HS-27A (cell line): ENCODE measurements around the gene CACNA1B.
"Not testable (repeated sequence)": the region's sequence is repeated elsewhere in the genome, so short reads cannot be mapped to it uniquely, and the experiment has no call there.

Source experiments
- DNase-seq: peaks from one replicate; pipeline ENCODE4 v3.0.0-alpha.2; 2012; ENCODE audit warnings: low read depth, missing footprints

Gene CACNA1B

DNA sequence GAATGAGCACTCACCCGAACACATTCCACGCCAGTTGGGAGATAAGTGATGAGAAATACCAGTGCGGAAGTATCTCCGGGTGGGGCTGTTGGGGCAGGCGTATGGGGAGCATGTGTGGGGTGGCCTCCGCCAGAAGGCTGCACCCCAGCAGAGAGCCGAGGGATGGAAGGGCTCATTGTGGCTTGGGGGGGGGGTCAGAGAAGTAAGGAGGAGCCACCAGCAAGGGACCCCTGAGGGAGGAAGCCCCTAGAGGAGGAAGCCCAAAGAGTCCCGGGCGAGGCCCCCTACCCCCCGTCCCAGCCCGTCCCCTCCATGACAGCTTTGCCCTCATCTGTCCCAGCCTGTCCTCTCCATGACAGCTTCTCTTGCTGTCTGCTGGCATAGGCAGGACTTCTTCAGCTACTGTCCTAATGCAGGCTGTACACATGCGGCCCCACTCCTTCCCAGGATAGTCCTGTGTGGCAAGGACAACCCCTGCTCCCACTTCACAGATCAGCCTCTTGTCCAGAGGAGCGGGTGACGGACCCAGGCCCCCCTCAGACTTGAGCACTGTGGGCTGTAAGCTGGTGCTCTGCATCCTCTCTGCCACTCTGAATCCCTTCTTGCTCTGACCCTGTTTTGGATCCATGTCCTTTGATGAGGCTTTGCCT is 239.6 kb downstream of the CACNA1B start:
- no peak for DNase-seq

DNA sequence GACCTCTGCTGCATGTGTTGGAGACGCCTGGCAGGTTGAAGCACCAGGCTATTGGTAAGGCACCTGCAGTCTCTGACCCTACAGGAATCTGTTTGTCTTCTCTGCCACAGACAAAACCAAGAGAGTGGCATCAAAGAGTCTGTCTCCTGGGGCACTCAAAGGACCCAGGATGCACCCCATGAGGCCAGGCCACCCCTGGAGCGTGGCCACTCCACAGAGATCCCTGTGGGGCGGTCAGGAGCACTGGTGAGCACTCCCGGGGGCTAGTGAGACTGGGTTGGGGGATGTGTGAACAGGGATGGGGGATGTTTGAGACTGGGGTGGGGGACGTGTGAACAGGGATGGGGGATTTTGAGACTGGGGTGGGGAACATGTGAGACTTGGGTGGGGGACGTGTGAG is 240.3 kb downstream of the CACNA1B start:
- DNase-seq = no peak

DNA sequence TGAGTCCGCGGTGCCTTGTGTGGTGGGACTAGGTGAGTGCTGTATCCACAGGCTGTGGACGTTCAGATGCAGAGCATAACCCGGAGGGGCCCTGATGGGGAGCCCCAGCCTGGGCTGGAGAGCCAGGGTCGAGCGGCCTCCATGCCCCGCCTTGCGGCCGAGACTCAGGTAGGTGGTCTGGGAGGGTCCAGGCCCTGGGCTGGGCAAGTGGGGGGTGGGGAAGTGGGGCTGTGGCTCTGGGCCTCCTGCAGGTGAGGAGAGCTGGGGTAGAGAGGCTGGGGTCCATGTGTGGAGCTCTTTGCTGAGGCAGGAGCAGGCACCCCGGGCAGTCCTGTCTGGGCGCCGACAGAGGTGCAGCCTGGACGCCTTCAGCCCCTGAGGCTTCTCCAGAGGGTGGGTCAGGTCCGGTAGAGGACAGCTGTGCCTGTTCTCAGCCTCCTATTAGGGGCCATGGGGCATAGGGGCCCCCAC is 241.1 kb downstream of the CACNA1B start:
- no peak for DNase-seq

DNA sequence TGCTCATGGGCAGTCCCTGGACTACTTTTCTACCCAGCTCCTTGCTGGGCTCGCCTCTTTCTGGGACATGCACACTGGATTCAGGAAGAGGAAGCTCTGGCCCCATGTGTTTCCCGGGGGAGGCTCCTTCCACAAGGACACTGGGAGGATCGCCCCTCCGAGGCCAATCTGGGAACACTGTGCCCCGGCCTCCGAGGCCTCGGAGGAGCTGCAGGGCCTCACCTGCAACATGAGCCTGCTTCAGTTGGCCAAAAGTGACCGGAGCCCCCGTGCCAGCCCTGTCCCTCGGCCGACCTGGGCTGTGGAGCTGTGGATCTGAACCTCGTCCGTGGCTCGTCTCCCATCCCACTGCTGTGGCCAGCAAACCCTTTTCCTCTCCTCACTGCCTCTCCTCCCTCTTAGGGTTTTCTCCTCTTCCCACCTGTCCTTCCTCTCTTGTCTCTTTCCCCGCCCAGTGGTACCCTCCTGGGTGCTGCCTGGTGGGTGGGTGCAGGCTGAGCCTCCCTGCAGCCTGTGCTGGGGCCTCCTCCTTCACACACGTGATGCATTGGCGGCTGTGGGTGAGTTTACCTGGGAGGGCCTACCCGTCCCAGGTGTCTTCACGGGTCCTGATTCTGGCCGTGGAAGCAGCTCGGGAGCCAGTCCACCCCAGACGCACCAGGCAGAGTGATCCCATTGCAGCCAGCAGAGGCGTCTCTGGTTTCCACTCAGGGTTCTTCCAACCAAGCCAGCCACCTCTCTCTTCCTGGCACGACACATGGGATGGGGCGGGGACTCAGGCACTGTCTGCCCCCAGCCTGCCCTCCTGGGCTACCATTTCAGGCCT is 241.8 kb downstream of the CACNA1B start:
- no peak for DNase-seq

DNA sequence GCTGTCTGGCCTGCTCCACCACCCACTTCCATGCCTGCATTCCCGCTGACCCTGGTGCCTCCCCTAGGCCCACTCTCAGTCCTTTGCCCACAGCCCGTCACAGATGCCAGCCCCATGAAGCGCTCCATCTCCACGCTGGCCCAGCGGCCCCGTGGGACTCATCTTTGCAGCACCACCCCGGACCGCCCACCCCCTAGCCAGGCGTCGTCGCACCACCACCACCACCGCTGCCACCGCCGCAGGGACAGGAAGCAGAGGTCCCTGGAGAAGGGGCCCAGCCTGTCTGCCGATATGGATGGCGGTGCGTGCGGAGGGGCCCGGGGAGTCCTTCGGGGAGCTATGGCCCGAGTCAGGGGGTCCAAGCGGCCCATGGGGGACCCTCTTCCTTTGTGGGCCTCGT is 242.5 kb downstream of the CACNA1B start:
- no peak for DNase-seq

DNA sequence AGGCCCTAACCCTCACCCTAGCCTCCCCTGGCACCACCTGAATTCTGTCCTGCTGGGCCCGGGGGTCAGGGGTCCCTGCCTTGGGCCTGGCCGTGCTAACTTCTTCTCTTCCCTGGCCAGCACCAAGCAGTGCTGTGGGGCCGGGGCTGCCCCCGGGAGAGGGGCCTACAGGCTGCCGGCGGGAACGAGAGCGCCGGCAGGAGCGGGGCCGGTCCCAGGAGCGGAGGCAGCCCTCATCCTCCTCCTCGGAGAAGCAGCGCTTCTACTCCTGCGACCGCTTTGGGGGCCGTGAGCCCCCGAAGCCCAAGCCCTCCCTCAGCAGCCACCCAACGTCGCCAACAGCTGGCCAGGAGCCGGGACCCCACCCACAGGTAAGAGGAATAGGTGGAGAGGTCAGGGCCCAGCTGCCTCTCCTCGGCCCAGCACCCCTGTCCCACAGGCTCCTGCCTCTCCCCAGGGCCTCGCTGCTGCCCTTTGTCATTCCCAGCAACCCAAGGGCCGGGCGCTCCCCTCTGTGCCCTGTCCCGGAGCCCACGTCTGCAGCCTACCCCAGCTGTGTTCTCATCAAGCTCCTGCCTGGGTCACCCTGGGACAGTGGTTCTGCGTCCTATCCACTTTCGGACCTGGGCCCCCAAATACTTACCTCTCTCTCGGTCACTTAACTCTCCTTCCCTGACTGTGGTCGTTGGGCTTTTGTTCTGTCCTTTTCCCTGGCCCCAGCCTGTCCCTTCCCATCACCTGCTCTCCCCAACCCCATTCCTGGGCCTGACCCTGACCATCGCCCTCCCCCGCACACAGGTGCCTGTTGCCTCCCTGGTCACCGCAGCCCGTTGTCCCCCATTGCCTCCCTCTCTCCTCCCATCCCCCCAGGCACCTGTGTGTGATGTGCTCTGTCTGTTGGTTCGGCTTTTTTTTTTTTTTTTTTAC is 243.2 kb downstream of the CACNA1B start:
- DNase-seq = no peak

DNA sequence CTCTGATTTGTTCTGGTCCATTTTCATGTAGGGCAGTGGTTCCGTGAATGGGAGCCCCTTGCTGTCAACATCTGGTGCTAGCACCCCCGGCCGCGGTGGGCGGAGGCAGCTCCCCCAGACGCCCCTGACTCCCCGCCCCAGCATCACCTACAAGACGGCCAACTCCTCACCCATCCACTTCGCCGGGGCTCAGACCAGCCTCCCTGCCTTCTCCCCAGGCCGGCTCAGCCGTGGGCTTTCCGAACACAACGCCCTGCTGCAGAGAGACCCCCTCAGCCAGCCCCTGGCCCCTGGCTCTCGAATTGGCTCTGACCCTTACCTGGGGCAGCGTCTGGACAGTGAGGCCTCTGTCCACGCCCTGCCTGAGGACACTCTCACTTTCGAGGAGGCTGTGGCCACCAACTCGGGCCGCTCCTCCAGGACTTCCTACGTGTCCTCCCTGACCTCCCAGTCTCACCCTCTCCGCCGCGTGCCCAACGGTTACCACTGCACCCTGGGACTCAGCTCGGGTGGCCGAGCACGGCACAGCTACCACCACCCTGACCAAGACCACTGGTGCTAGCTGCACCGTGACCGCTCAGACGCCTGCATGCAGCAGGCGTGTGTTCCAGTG is 244.0 kb downstream of the CACNA1B start:
- no peak for DNase-seq

DNA sequence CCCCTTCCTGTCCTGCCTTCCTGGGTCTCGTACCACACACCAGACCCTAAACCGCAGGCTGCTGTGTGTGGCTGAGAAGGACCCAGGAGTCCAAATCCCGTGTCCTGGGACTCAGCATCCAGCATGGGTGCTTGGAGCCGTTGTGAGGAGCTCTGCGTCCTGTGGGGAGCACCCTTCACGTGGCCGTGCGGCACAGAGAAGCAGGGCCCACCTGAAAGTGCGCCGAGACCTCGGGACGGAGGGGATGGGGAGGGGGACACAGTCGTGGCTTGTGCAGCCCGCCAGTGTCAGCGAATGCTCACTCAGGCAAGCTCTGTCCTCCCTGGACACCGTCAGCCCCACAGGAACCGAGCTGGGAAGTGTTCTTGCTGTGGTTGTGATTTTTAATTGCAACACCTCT is 244.6 kb downstream of the CACNA1B start:
- no peak for DNase-seq

DNA sequence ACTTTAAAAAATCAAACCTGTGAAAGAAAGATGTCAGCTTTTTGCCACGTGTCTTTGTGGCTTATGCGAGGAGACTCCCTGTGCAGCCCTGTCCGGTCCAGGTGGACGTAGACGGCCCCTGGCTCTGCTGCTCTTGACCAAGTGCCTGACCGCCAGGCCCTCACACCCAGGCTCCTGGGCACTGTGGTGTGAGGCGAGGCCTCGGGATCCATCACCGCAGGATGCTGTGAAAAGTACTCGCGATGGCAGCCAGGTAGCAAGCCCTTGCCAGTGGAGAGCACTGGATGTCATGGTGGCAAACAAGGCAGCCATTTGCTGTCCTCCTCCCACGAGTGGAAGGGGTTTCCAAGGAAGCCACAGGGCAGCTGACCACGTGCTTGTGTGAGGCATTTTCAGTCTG is 245.1 kb downstream of the CACNA1B start:
- DNase-seq = no peak

DNA sequence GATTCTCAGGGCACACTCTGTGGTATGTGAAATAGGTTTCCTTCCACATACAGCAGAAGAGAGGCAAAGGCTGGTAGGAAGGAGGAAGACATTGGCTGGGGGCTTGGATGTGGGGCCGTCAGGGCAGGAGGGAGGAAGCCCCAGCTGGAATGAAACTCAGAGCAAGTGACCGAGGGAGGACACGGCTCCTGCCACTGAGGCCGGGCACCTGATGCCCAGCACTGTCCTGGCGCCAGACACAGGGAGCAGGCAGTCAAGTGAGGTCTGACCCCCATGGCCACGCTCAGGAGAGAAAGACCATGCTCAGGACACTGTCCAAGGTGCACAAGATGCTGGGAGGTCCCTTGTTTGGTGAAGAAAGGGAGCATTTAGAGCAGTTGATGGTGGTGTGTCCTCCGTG is 245.5 kb downstream of the CACNA1B start:
- DNase-seq = no peak

DNA sequence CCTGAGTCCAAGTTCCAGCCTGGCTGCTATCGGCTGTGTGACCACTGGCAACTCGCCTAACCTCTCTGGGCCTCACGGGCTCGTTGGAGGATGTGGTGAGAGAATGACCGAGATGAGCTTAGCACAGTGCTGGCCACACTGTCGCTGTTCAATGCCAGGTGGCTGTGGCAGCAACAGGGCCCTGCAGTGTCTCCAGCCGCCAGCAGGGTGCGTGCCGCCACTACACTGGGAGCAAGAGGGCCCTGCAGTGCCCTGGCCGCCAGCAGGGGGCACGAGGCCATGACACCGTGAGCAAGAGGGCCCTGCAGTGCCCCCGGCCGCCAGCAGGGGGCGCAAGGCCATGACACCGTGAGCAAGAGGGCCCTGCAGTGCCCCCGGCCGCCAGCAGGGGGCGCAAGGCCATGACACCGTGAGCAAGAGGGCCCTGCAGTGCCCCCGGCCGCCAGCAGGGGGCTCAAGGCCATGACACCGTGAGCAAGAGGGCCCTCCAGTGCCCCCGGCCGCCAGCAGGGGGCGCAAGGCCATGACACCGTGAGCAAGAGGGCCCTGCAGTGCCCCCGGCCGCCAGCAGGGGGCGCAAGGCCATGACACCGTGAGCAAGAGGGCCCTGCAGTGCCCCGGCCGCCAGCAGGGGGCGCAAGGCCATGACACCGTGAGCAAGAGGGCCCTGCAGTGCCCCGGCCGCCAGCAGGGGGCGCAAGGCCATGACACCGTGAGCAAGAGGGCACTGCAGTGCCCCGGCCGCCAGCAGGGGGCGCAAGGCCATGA is 248.7 kb downstream of the CACNA1B start:
- not testable (repeated sequence) for DNase-seq

DNA sequence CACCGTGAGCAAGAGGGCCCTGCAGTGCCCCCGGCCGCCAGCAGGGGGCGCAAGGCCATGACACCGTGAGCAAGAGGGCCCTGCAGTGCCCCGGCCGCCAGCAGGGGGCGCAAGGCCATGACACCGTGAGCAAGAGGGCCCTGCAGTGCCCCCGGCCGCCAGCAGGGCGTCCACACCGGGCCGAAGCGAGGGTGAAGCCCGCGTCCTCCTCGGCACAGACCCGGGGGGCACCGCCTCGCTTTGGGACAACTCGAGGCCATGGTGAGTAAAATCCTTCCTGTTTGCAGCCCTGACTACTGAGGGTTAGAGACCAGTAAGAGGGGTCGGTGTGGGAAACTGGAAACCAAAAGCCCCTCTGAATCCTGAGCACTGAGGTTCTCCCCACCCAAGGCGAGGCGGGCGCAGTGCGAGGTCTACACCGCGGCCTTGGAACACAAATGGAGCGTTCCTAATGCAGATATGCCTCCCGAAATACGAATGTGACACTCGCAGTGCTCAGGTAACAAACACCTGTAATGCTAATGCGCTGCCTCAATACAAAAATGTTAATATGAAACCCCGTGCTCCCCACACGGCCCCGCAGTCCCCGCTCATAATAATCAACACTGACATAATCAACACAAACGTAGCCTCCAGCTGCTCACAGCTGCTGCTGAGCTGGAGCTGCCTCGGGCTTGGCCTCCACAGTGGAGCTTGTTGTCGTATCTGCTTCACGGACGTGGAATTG is 249.4 kb downstream of the CACNA1B start:
- DNase-seq = not testable (repeated sequence)

DNA sequence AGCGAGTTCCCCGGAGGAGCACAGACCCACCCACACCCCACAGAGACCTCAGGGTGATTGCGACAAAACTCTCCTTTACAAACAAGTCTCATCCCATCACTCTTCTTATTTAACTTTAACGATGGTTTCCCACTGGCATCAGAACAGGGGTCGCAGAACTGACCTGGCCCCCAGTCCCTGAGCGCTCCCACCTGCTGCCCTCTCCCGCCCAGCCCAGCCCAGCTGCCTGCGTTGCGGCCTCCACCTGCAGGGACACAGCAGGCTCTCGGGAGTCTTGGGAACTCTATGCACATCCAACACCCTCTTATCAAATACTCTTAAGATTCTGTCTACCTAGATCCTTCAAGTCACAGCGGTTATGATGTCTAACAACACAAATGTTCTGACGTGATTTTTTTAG is 250.4 kb downstream of the CACNA1B start:
- DNase-seq = not testable (repeated sequence)

DNA sequence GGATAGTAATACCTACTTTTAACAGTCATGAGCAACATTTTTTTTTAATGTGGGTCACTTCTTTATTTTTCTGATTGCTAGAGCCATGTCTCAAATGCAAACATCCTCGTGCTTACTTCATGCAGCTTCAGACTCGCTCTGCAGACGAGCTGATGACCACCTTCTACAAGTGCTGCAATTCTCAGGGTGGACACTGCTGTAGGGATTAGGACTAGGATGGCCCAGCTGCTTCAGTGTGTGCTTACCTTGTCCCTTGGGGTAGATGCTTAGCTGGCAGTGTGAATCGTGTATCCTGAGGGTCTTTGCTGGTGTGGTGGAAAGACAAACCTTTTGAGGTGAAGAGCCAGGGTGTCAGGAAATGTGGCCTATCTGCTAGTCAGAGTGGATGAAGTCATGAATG is 251.7 kb downstream of the CACNA1B start:
- DNase-seq = not testable (repeated sequence)

DNA sequence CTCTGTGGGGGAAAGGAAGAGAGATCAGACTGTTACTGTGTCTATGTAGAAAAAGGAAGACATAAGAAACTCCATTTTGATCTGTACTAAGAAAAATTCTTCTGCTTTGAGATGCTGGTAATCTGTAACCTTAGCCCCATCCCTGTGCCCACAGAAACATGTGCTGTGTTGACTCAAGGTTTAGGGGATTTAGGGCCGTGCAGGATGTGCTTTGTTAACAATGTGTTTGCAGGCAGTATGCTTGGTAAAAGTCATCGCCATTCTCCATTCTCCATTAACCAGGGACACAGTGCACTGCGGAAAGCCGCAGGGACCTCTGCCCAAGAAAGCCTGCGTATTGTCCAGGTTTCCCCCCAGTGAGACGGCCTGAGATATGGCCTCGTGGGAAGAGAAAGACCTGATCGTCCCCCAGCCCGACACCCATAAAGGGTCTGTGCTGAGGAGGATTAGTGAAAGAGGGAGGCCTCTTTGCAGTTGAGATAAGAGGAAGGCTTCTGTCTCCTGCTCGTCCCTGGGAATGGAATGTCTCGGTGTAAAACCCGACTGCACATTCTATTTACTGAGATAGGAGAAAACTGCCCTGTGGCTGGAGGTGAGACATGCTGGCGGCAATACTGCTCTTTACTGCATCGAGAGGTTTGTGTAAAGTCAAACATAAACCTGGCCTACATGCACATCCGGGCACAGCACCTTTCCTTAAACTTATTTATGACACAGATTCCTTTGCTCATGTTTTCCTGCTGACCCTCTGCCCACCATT is 255.5 kb downstream of the CACNA1B start:
- not testable (repeated sequence) for DNase-seq

DNA sequence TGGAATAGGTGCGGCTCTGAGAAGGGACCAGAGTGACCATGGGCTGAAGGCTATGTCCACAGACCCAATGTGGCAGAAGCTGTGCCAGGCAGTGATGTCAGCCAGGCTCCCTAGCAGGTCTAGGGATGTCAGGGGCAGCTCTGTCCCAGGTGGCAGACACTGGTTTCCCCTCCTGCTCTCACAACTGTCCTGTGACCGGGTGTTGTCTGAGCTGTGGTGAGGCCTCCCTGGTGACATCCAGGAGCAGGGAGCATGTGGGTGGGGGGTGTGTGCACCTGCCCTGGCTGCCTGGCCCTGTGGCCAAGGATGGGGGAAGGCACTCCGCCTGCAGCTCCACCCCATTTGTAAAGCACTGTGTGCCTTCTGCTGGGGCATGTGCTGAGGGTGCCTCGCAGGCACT is 257.0 kb downstream of the CACNA1B start:
- not testable (repeated sequence) for DNase-seq

DNA sequence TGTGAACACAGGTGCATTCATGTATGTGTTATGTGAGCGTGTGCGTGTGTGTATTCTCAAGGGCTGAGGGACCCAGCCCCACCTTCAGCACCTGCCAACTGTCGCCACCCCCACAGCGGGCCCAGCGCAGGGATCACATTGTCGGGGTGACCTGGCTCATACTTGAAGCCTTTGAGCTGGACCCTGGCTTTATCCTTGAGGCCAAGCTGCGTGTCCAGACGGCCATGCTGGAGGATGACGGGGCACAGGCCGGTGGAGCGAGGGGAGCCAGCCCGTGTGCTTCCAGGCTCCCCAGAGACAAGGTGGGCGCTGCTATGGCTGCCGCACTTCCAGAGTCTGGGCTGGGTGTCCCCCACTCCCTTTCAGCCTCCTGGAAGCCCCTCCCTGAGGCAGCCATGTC is 261.5 kb downstream of the CACNA1B start:
- DNase-seq = not testable (repeated sequence)

DNA sequence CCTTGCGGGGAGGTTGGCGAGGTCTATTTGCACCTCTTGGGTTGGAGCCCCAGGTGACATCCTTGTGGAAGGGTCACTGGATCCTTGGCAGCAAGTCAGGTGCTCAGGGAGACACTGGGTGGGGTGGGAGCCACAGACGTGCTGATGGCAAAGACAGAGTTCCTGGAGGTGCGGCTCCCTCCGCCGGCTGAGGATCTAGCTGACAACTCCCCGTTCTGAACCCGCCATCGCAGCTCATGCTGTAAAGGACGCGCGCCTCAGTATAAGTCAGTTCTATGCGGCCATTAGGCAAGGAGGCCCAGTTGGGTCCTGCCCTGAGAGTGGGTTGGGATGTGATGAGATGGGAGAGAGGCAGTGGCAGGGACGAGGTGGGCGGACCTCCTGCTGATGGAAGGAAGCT is 263.4 kb downstream of the CACNA1B start:
- not testable (repeated sequence) for DNase-seq

DNA sequence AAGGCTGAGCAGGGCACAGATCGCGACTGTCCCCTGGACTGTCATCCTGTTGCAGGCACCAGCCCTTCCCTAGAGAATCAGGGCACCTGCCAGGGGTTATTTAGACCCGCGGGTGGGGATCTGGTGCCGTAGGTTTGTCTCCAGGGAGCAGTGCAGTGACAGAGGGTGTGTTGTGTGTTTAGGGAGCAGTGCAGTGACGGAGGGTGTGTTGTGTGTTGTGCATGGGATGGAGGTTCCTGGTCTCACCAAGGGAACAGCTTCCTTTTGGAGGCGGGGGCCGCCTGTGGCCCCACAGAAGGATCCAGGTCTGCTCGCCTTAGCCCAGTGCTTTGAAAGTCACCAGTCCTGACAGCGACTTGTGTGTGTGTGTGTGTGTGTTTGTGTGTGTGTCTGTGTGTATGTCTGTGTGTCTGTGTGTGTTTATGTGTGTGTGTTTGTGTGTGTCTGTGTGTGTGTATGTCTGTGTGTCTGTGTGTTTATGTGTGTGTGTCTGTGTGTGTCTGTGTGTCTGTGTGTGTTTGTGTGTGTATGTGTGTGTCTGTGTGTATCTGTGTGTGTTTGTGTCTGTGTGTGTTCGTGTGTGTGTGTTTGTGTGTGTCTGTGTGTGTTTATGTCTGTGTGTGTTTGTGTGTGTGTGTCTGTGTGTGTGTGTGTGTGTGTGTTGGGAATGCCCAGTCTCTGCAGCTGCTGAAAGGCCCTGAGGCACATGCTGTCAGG is 265.1 kb downstream of the CACNA1B start:
- not testable (repeated sequence) for DNase-seq
